ENCODE results near the gene PRDX1.
"Not testable (repeated sequence)": the region's sequence is repeated elsewhere in the genome, so short reads cannot be mapped to it uniquely, and the experiment has no call there.

PRDX1 gene

GRCh38 chr1:45503462-45504360, 18.0 kb downstream of the PRDX1 start:
- no peak for DNase-seq (ENCODE audit: low read depth)

- no peak for DNase-seq (ENCODE audit: low read depth)
Measured at GRCh38 chr1:45501505-45501859, 20.2 kb downstream of the PRDX1 start.

DNA sequence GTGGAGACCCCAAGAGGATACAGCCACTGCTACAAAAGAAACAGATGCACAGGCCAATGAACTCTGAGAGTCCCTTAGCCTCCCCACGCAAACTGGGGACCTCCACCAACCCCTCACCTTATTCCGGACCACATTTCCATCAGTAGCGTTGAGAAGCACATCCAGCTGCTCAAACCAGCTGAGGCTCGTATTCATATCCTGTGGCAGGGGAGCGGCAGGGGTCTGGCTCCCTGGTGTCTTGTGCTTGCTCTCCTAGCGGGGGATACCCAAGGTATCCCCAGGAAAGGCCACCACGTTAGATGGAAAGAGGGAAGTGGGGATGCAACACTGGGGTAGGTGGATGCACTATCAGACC, 22.3 kb downstream of the PRDX1 start:
- DNase-seq (ENCODE audit: low read depth), result no peak

GRCh38 chr1:45498279-45498678, 23.4 kb downstream of the PRDX1 start:
- DNase-seq (ENCODE audit: low read depth), result no peak

DNA sequence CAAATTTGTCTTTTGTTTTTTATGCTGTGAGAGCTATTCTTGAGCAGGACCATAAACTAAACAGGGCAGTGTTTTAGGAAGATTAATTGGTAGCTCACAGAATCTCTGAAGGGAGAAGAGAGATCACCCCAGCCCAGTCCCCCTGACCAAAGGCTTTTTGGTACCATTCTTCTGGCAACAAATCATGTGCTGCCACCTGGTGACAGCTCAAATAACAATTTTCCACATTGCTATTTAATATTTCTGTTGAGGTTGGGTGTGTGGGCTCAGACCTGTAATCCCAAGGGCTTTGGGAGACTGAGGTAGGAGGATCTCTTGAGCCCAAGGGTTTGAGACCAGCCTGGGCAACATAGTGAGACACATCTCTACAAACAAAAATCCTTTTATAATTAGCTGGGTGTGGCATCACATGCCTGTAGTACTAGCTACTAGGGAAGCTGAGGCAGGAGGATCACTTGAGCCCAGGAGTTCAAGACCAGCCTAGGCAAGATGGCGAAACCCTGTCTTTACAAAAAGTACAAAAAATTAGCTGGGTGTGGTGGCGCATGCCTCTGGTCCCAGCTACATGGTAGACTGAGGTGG, 28.5 kb downstream of the PRDX1 start:
- no peak for DNase-seq (ENCODE audit: low read depth)

- no peak for DNase-seq (ENCODE audit: low read depth)
Measured at GRCh38 chr1:45492691-45493090, 29.0 kb downstream of the PRDX1 start.

GRCh38 chr1:45491487-45492260, 30.0 kb downstream of the PRDX1 start:
- no peak for DNase-seq (ENCODE audit: low read depth)

DNA sequence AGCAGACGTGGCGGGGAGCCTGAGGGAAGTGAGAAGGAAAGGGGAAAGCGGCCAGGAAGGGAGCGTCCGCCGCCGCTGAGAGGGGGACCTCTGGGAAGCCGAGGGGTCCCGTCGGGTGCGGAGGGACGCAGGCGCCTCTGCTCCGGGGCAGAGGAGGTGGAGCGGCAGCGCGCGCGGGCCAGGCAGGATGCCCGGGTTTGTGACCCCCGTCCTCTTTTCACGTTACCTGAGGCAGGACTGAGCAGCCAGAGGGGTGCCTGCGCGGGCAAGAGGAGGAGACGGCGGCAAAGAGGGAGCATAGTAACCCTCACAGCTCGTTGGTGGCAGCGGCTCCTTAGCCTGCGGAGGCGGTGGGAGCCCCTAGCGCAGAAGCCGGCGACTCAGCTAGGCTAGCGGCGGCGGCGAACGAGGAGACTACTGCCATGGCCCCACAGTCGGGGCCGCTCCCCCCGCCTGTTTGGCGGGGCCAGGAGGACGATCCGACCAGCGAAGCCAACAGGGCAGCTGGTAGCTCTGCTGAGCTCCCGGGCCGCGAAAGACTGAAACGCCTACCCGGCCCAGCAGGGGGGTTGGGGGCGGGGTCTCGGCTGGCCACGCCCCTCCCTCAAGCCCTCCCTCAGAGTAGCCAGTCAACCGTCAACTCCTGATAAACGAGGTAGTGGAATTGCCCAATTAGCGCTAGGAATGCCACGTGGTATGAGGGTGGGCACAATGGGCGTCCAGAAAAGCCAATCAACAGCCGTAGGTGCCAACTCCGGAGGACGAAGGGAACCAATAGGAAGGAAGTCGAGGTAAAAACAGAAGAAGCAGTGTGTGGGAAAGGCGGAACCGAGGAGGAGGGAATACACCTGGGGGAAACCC, 30.8 kb downstream of the PRDX1 start, which contains the start of gene TESK2:
Gene TESK2 (minus strand): TSS at position 538 of the 861 bp plus-strand sequence. CDS start 33,378 bp downstream, outside the sequence.
- DNase-seq (ENCODE audit: low read depth), result peak; percentile 100

GRCh38 chr1:45490121-45490625, 31.5 kb downstream of the PRDX1 start:
- no peak for DNase-seq (ENCODE audit: low read depth)

- not testable (repeated sequence) for DNase-seq (ENCODE audit: low read depth)
Measured at GRCh38 chr1:45489379-45489778, 32.3 kb downstream of the PRDX1 start.

DNA sequence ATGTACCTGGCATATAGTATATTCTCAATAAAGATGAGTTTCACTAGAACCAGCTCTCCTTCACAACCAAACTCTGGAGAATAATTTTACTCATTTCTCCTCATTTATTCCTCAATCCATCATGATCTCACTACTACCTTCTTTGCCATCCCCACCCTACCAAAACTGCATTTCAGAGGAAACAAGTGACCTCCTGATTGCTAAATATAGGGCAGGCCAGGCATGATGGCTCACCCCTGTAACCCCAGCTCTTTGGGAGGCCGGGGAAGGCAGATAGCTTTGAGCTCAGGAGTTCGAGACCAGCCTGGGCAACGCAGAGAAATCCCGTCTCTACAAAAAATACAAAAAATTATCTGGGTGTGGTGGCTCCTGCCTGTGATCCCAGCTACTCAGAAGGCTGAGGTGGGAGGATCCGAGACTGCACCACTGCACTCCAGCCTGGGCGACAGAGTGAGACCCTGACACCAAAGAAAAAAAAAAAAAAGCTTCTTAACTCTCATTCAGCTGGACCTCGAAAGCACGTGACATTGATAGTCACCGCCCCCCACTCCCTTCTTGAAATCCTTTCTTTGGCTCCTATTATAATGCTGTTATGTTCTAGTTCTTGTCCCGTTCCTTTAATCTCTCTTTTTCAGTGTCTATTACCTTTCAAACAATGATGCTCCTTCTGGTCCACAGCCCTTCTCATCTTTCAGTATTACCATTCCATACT, 32.9 kb downstream of the PRDX1 start:
- DNase-seq (ENCODE audit: low read depth), result no peak

- DNase-seq (ENCODE audit: low read depth), result no peak
Measured at GRCh38 chr1:45485949-45486348, 35.7 kb downstream of the PRDX1 start.

- no peak for DNase-seq (ENCODE audit: low read depth)
Measured at GRCh38 chr1:45479039-45479748, 42.5 kb downstream of the PRDX1 start.

- no peak for DNase-seq (ENCODE audit: low read depth)
Measured at GRCh38 chr1:45478121-45478814, 43.4 kb downstream of the PRDX1 start.

DNA sequence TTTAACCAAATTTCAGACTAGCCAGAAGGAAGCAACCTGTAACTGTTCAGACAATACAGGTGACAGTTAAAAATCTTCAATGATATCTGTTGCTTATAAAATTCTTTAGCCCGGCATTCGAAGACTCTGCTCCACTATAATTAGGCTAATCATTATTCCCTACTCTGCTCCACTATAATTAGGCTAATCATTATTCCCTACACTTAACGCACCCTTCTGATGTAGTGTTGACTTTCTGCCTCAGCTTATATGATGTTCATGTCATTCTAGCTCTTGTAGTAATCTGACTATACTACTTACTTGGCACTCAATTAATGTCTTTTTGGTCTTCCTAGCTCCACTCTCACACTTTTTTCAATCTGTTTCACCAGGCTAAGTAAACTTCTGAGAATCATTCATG, 44.0 kb downstream of the PRDX1 start:
- DNase-seq (ENCODE audit: low read depth), result no peak

DNA sequence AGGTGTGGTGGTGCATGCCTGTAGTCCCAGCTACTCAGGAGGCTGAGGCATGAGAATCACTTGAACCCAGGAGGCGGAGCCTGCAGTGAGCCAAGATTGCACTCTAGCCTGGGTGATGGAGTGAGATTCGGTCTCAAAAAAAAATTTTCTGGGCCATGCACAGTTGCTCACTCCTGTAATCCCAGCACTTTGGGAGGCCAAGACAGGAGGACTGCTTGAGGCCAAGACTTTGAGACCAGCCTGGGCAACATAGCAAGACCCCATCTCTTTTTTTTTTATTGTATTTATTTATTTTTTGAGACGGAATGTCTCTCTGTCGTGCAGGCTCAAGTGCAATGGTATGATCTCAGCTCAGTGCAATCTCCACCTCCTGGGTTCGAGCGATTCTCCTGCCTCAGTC, 47.5 kb downstream of the PRDX1 start:
- DNase-seq (ENCODE audit: low read depth), result not testable (repeated sequence)

GRCh38 chr1:45473302-45473701, 48.4 kb downstream of the PRDX1 start:
- DNase-seq (ENCODE audit: low read depth), result no peak

GRCh38 chr1:45470306-45470798, 51.3 kb downstream of the PRDX1 start:
- DNase-seq (ENCODE audit: low read depth), result no peak

DNA sequence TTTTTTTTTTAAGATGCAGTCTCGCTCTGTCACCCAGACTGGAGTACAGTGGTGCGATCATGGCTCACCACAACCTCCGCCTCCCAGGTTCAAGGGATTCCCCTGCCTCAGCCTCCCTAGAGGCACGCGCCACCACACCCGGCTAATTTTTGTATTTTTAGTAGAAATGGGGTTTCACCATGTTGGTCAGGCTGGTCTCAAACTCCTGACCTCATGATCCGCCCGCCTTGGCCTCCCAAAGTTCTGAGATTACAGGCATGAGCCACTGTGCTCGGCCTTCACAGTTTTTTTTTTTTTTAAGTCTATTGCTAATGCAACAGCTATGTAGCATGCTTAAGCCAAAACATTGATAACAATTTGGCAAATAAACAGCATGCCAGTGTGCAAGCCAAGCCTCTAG, 54.3 kb downstream of the PRDX1 start:
- DNase-seq (ENCODE audit: low read depth), result not testable (repeated sequence)

- no peak for DNase-seq (ENCODE audit: low read depth)
Measured at GRCh38 chr1:45465277-45465676, 56.4 kb downstream of the PRDX1 start.
